PC-3 (cell line): ENCODE results near the gene GPC3. TPM values are rescaled to one million over a fixed set of nuclear protein-coding genes. Genes with fewer than 3 reads are reported as not detected.

Experiments
- ATAC-seq: fragments of 200-7000 bp; cut with Tn5 transposase; 2 replicates; pipeline ENCODE4 v1.9.1; 2020; ENCODE audit warnings: mild to moderate bottlenecking, moderate library complexity
- BruUV-seq: library from RNA; stranded (reverse); fragments of 400-500 nt; replicated peaks from 2 replicates; lab custom pipeline; 2021; lab: Mats Ljungman, UMichigan
- CTCF ChIA-PET: fragments of 300-600 bp; sonication (Branson Sonifier 250); formaldehyde crosslinking; loops from one replicate; lab custom pipeline; 2022; ENCODE audit warnings: antibody characterized with exemption; lab: Charles Lee
- POLR2A ChIA-PET: fragments of 300-600 bp; sonication (Branson Sonifier 250); formaldehyde crosslinking; loops from one replicate; lab custom pipeline; 2022; ENCODE audit warnings: antibody characterized with exemption; ENCODE audit not compliant: unreplicated experiment; lab: Charles Lee
- DNase-seq: peaks from one replicate; pipeline ENCODE4 v3.0.0-alpha.2; 2015
- H2AFZ ChIP-seq: fragments of 300-600 bp; sonication (generic); 2 replicates; pipeline ENCODE4 v1.6.0; 2016; ENCODE audit warnings: antibody characterized with exemption, low read length
- H3F3A ChIP-seq: fragments of 300-600 bp; sonication (generic); one replicate; pipeline ENCODE4 v1.6.0; 2017; ENCODE audit warnings: antibody characterized with exemption, low read length, control low read depth, mild to moderate bottlenecking; ENCODE audit not compliant: unreplicated experiment
- H3K27ac ChIP-seq: fragments of 300-600 bp; sonication (generic); 2 replicates; pipeline ENCODE4 v1.5.1; 2016; ENCODE audit warnings: mild to moderate bottlenecking, low read length
- H3K27me3 ChIP-seq: fragments of 300-600 bp; sonication (generic); 2 replicates; pipeline ENCODE4 v1.6.1; 2016; ENCODE audit warnings: low read length, mixed read lengths
- H3K36me3 ChIP-seq: fragments of 300-600 bp; sonication (generic); 2 replicates; pipeline ENCODE4 v1.6.1; 2016; ENCODE audit warnings: low read depth, mixed run types, low read length, mixed read lengths
- H3K4me1 ChIP-seq: fragments of 300-600 bp; sonication (generic); 2 replicates; pipeline ENCODE4 v1.5.1; 2016; ENCODE audit warnings: low read length; ENCODE audit not compliant: insufficient read depth
- H3K4me2 ChIP-seq: fragments of 300-600 bp; sonication (generic); 2 replicates; pipeline ENCODE4 v1.6.0; 2016; ENCODE audit warnings: low read length
- H3K4me3 ChIP-seq: fragments of 300-600 bp; sonication (generic); 2 replicates; pipeline ENCODE4 v1.5.1; 2016; ENCODE audit warnings: mild to moderate bottlenecking, low read length, mixed read lengths
- H3K79me2 ChIP-seq: fragments of 300-600 bp; sonication (generic); 2 replicates; pipeline ENCODE4 v1.6.1; 2017; ENCODE audit warnings: low read length, mixed read lengths
- H3K9ac ChIP-seq: fragments of 300-600 bp; sonication (generic); 2 replicates; pipeline ENCODE4 v1.6.0; 2016; ENCODE audit warnings: mild to moderate bottlenecking, low read length
- H3K9me2 ChIP-seq: fragments of 300-600 bp; sonication (generic); replicated peaks from 2 replicates; pipeline ENCODE4 v1.6.1; 2016; ENCODE audit warnings: mixed run types, low read length, mixed read lengths
- H3K9me3 ChIP-seq: fragments of 300-600 bp; sonication (generic); 2 replicates; pipeline ENCODE4 v1.6.1; 2016; ENCODE audit warnings: low read length, mixed read lengths
- H4K20me1 ChIP-seq: fragments of 300-600 bp; sonication (generic); 2 replicates; pipeline ENCODE4 v1.6.1; 2016; ENCODE audit warnings: low read length, mixed read lengths
- EZH2 ChIP-seq: fragments of 300-600 bp; sonication (generic); IDR thresholded peaks from one replicate; pipeline ENCODE4 v1.6.1; 2017; ENCODE audit warnings: antibody characterized with exemption, mild to moderate bottlenecking, low read length; ENCODE audit not compliant: unreplicated experiment
- EZH2phosphoT487 ChIP-seq: fragments of 300-600 bp; sonication (generic); IDR thresholded peaks from 2 replicates; pipeline ENCODE4 v1.6.1; 2018; ENCODE audit warnings: mild to moderate bottlenecking, antibody characterized with exemption, low read length, borderline replicate concordance
- intact Hi-C: fragments of 100-400 bp; cut with micrococcal nuclease; formaldehyde crosslinking; loops from 2 replicates; pipeline ENCODE4 v1.9.0; 2023
- total RNA-seq: library from RNA; depleted of rRNA; stranded (reverse); fragments of >200 nt; gene quantifications from 2 replicates; pipeline ENCODE4 v1.2.3, GENCODE V29; 2014
- TF ChIP-seq, protein P1 (sequence below): fragments of 300-600 bp; sonication (generic); conservative IDR thresholded peaks from 2 replicates; pipeline ENCODE4 v1.5.1; 2017; ENCODE audit warnings: antibody characterized with exemption, low read depth, mild to moderate bottlenecking, low read length

GPC3 gene
- total RNA-seq, 1 experiment from 2014 or later, result not detected

DNA sequence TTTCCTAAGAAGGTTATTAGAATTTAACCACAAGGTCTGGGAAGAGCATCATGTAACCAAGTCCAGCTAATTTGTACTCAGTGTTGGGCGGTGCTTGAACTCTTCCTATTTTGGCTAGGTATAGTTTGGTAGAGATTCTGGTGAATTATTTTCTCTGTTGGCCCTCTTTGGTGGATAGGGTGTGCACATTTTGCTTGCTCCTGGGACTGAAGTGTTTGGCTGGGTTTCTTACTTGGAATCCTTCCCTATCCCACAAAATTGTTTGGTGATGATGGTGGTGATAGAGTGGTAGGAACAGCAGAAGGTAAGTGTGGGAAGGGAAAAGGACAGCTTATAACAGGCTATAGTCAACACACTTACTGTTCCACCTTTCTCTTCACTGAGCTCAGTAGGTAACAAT, 375.3 kb downstream of the GPC3 start:
- TF ChIP-seq, protein P1, sequence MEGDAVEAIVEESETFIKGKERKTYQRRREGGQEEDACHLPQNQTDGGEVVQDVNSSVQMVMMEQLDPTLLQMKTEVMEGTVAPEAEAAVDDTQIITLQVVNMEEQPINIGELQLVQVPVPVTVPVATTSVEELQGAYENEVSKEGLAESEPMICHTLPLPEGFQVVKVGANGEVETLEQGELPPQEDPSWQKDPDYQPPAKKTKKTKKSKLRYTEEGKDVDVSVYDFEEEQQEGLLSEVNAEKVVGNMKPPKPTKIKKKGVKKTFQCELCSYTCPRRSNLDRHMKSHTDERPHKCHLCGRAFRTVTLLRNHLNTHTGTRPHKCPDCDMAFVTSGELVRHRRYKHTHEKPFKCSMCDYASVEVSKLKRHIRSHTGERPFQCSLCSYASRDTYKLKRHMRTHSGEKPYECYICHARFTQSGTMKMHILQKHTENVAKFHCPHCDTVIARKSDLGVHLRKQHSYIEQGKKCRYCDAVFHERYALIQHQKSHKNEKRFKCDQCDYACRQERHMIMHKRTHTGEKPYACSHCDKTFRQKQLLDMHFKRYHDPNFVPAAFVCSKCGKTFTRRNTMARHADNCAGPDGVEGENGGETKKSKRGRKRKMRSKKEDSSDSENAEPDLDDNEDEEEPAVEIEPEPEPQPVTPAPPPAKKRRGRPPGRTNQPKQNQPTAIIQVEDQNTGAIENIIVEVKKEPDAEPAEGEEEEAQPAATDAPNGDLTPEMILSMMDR, result no peak
- TF ChIP-seq EZH2 (no peak), EZH2phosphoT487 (no peak)
- no TSS peak for BruUV-seq
- no peaks in the 10 kb centered on the region for H4K20me1 ChIP-seq
- peak; percentile 10 for DNase-seq
- no peaks in the 10 kb centered on the region for H3K36me3 ChIP-seq
- no peaks in the 10 kb centered on the region for H3K9me2 ChIP-seq
- H3K27me3 ChIP-seq, result no peaks in the 10 kb centered on the region
- H3K79me2 ChIP-seq, result no peaks in the 10 kb centered on the region
- ChIA-PET CTCF (no interaction called here), POLR2A (no interaction called here)
- ATAC-seq, result no peak
- H3K4me1 ChIP-seq, result peaks cover 6% of the 10 kb centered on the region
- H3K4me3 ChIP-seq, result no peak overlapping the region
- no peaks in the 10 kb centered on the region for H3F3A ChIP-seq
- no peak overlapping the region for H3K4me2 ChIP-seq
- H3K27ac ChIP-seq, result no peak overlapping the region
- H2AFZ ChIP-seq, result no peak overlapping the region
- H3K9ac ChIP-seq, result no peak overlapping the region
- no peaks in the 10 kb centered on the region; the same call in 1 of the 2 replicates for H3K9me3 ChIP-seq
- intact Hi-C loops, result no loop called here

DNA sequence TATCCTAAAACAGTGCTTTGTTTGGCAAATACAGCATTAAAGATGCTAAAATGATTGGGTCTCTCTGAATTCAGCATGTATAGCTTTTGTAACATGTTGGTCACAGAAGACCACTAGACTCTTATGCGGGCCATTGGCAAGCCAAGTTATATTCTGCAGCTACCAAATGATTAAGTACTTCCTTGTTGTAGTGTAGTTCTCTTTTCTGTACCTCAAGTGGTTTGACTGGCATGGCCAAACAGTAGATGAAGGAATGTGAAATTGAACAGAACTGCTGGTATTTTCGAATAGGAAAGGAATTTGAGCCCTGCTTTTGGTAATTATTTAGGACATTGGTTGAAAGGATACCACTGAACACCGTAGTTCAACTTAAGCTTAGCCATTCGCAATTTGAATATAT, 376.2 kb downstream of the GPC3 start:
- Histone ChIP-seq H2AFZ (no peak overlapping the region), H3F3A (no peaks in the 10 kb centered on the region), H3K27ac (no peak overlapping the region), H4K20me1 (no peaks in the 10 kb centered on the region), H3K36me3 (no peaks in the 10 kb centered on the region), H3K79me2 (no peaks in the 10 kb centered on the region), H3K4me2 (no peak overlapping the region), H3K9me3 (no peaks in the 10 kb centered on the region; the same call in 1 of the 2 replicates), H3K27me3 (no peaks in the 10 kb centered on the region), H3K9me2 (no peaks in the 10 kb centered on the region), H3K4me1 (peaks cover 6% of the 10 kb centered on the region), H3K9ac (no peak overlapping the region), H3K4me3 (no peak overlapping the region)
- CTCF ChIA-PET, result no interaction called here
- DNase-seq (no peak), ATAC-seq (no peak)
- intact Hi-C loops, result no loop called here
- POLR2A ChIA-PET, result no interaction called here
- BruUV-seq, result no TSS peak
- TF ChIP-seq EZH2, result no peak
- TF ChIP-seq, protein P1, result no peak

DNA sequence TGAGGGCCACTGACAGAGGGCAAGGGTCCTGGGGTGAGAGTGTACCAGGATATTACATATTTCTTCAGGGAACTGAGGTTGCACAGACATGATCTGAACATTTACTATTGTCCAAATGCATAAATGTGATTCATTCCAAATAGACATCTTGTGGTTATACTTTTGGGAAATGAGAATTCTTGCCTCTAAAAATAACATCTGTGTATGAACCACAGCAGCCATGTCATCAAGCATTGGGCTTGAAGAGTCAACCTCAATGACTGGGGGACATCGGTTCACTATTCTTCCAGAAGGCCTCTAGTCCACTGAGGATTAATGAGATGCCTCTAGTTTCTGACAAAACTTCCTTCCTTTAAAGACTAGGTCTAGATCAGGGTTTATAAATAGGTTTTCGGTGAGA, 377.0 kb downstream of the GPC3 start:
- H4K20me1 ChIP-seq, result no peaks in the 10 kb centered on the region
- ChIA-PET CTCF (no interaction called here), POLR2A (no interaction called here)
- no peaks in the 10 kb centered on the region for H3K36me3 ChIP-seq
- H3K9me2 ChIP-seq, result no peaks in the 10 kb centered on the region
- no peaks in the 10 kb centered on the region for H3F3A ChIP-seq
- peaks cover 6% of the 10 kb centered on the region for H3K4me1 ChIP-seq
- no peak overlapping the region for H3K4me2 ChIP-seq
- no peak overlapping the region for H3K9ac ChIP-seq
- ATAC-seq (no peak), DNase-seq (no peak)
- H3K9me3 ChIP-seq, result no peaks in the 10 kb centered on the region
- TF ChIP-seq EZH2 (no peak), EZH2phosphoT487 (no peak)
- TF ChIP-seq, protein P1, result no peak
- no TSS peak for BruUV-seq
- no peak overlapping the region for H3K27ac ChIP-seq
- no peak overlapping the region for H3K4me3 ChIP-seq
- intact Hi-C loops, result no loop called here
- H3K79me2 ChIP-seq, result no peaks in the 10 kb centered on the region
- H3K27me3 ChIP-seq, result no peaks in the 10 kb centered on the region
- no peak overlapping the region for H2AFZ ChIP-seq
